HG02610 (cell line): Measurements from ENCODE around the gene PEX1.
"Not testable (repeated sequence)": the region's sequence is repeated elsewhere in the genome, so short reads cannot be mapped to it uniquely, and the experiment has no call there.

Source experiments
- ATAC-seq: cut with Tn5 transposase; IDR thresholded peaks from one replicate; pipeline ENCODE4 v1.9.1; 2021; ENCODE audit warnings: mild to moderate bottlenecking, moderate library complexity; ENCODE audit not compliant: unreplicated experiment

The PEX1 gene

GRCh38 chr7:92528188-92528957 is at the start of gene PEX1, which contains the start of gene RBM48:
Gene PEX1 (minus strand): TSS chr7:92528520. CDS start chr7:92528435, 85 bp downstream.
Gene RBM48 (plus strand): TSS chr7:92528795. CDS start chr7:92528814, 19 bp downstream.
- ATAC-seq = peak; percentile 96

- ATAC-seq = no peak
These were observed 48.0 kb upstream of the PEX1 start for GRCh38 chr7:92576296-92576695.

GRCh38 chr7:92569137-92569536 is 40.8 kb upstream of the PEX1 start:
- no peak for ATAC-seq

GRCh38 chr7:92567460-92567859 is 39.1 kb upstream of the PEX1 start:
- ATAC-seq = no peak

GRCh38 chr7:92563345-92563744 is 35.0 kb upstream of the PEX1 start:
- no peak for ATAC-seq

- ATAC-seq = no peak
These were observed 32.3 kb upstream of the PEX1 start for GRCh38 chr7:92560602-92561001.

GRCh38 chr7:92557808-92558362 is 29.6 kb upstream of the PEX1 start:
- ATAC-seq = no peak

GRCh38 chr7:92557249-92557648 is 28.9 kb upstream of the PEX1 start:
- no peak for ATAC-seq

- no peak for ATAC-seq
These were observed 21.9 kb upstream of the PEX1 start for GRCh38 chr7:92550194-92550593.

- ATAC-seq = no peak
These were observed 19.3 kb upstream of the PEX1 start for GRCh38 chr7:92547579-92547978.

GRCh38 chr7:92546856-92547497 is 18.7 kb upstream of the PEX1 start:
- ATAC-seq = no peak

GRCh38 chr7:92545116-92545515 is 16.8 kb upstream of the PEX1 start:
- ATAC-seq = not testable (repeated sequence)

- not testable (repeated sequence) for ATAC-seq
These were observed 15.2 kb upstream of the PEX1 start for GRCh38 chr7:92543542-92543941.

GRCh38 chr7:92534572-92534971 is 6.3 kb upstream of the PEX1 start:
- ATAC-seq = no peak

- ATAC-seq = no peak
These were observed 591 bp upstream of the PEX1 start for GRCh38 chr7:92528958-92529264.

GRCh38 chr7:92527300-92528187 is 776 bp downstream of the PEX1 start:
- ATAC-seq = peak; percentile 29

- ATAC-seq = no peak
These were observed 5.2 kb downstream of the PEX1 start for GRCh38 chr7:92523110-92523509.

GRCh38 chr7:92520024-92520423 is 8.3 kb downstream of the PEX1 start:
- ATAC-seq = no peak

- no peak for ATAC-seq
These were observed 10.7 kb downstream of the PEX1 start for GRCh38 chr7:92517631-92518030.

- no peak for ATAC-seq
These were observed 15.0 kb downstream of the PEX1 start for GRCh38 chr7:92513167-92513902.

- ATAC-seq = no peak
These were observed 19.4 kb downstream of the PEX1 start for GRCh38 chr7:92508946-92509345.
